ENCODE measurements around the gene USH2A. TPM values are rescaled to one million over a fixed set of nuclear protein-coding genes. Genes with fewer than 3 reads are reported as not detected.

USH2A gene
- total RNA-seq, 3 donors from 2014 or later: 0.03 to 0.17 TPM; not detected in 1

DNA sequence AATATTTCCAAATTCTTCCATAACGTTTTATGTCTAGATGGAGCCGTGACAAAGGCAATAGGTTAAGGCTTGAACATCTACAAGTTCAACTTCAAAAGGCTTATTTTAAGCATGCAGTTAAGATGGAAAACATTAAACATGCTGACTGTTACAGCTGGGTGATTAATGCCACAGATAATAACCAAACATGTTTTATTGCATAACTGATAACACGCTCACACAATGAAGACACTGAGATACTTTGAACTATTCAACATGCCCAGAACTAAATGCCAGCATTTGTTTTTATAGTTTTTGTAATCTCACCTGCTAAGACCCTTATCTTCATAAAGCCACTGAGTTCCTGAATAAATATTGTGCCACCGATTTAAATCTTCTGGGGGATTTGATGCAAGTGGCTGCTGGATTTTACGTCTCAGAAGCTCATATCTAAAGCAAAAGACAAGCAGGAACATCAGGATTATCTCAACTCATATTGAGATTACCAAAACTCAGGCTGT is 545.7 kb downstream of the USH2A start:
- DNase-seq: no peak
- no peak for ATAC-seq

DNA sequence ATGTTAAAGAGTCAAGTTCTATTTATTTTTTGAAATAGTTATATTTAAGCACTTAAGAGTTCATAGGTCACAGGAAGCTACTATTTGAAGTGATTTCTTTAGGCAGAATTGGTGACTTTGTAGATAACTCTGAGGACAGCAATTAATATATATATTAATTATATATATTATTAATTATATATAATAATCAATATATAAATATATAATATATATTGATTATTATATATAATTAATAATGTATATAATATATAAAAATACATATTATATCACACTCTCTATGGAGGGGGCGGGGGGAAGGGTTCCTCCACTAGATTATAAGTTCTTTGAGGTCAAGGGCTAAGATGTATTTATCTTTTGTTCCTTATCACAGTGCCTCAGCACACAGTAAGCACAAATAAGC is 547.5 kb downstream of the USH2A start:
- H3K4me3 ChIP-seq: no peak overlapping the region
- no peak for ATAC-seq
- intact Hi-C loops (cut with DNase I, micrococcal nuclease): no loop called here
- no peaks in the 10 kb centered on the region for H3K9me3 ChIP-seq
- no peaks in the 10 kb centered on the region for H3K36me3 ChIP-seq (ENCODE audit: low read depth)
- no peak for DNase-seq
- TF ChIP-seq, protein P1, sequence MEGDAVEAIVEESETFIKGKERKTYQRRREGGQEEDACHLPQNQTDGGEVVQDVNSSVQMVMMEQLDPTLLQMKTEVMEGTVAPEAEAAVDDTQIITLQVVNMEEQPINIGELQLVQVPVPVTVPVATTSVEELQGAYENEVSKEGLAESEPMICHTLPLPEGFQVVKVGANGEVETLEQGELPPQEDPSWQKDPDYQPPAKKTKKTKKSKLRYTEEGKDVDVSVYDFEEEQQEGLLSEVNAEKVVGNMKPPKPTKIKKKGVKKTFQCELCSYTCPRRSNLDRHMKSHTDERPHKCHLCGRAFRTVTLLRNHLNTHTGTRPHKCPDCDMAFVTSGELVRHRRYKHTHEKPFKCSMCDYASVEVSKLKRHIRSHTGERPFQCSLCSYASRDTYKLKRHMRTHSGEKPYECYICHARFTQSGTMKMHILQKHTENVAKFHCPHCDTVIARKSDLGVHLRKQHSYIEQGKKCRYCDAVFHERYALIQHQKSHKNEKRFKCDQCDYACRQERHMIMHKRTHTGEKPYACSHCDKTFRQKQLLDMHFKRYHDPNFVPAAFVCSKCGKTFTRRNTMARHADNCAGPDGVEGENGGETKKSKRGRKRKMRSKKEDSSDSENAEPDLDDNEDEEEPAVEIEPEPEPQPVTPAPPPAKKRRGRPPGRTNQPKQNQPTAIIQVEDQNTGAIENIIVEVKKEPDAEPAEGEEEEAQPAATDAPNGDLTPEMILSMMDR (IDR thresholded peaks at IDR 0.05): no peak
- H3K4me1 ChIP-seq (ENCODE audit: low read depth): no peaks in the 10 kb centered on the region

More for the DNA sequence above, 545.7 kb downstream of the USH2A start:
- Histone ChIP-seq H3K4me1 (ENCODE audit: low read depth) (no peaks in the 10 kb centered on the region), H3K36me3 (ENCODE audit: low read depth) (no peaks in the 10 kb centered on the region), H3K4me3 (no peak overlapping the region), H3K9me3 (no peaks in the 10 kb centered on the region)
- intact Hi-C loops (cut with DNase I, micrococcal nuclease): no loop called here
- TF ChIP-seq, protein P1 (IDR thresholded peaks at IDR 0.05): no peak

DNA sequence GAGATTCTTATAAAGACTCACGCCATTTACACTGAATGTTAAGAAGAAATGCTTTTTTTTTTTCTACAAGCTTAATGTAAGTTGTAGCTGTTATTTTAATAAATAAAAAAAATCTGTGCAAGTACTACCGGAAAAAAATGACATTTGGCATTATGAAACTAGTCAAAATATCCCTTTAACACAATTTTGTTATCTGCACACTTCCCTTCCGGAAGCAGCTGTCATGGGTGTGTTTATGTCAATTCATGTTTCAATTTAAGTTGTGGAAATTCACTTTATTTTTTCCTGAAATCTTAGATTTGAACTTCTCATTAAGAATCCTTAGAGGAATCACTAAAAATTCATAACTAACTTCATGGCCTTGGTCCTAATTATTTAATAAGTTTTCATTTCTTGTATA is 548.0 kb downstream of the USH2A start:
- Histone ChIP-seq H3K4me3 (no peak overlapping the region), H3K4me1 (ENCODE audit: low read depth) (no peaks in the 10 kb centered on the region), H3K36me3 (ENCODE audit: low read depth) (no peaks in the 10 kb centered on the region), H3K9me3 (no peaks in the 10 kb centered on the region)
- intact Hi-C loops (cut with DNase I, micrococcal nuclease): no loop called here
- ATAC-seq (no peak), DNase-seq (no peak)
- TF ChIP-seq, protein P1 (IDR thresholded peaks at IDR 0.05): no peak

DNA sequence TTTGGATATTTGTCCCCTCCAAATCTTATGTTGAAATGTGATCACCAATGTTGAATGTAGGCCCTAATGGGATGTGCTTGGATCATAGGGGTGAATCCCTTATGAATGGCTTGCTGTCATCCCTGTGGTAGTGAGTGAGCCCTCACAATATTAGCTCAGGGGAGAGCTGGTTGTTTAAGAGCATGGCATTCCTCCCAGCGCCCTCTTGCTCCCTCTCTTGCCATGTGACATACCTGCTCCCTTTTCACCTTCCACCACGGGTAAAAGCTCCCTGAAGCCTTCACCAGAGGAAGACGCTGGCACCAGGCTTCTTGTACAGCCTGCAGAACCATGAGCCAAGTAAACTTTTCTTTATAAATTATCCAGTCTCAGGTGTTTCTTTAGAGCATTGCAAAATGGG is 550.6 kb downstream of the USH2A start:
- no peaks in the 10 kb centered on the region for H3K36me3 ChIP-seq (ENCODE audit: low read depth)
- no peaks in the 10 kb centered on the region for H3K4me1 ChIP-seq (ENCODE audit: low read depth)
- no peaks in the 10 kb centered on the region for H3K9me3 ChIP-seq
- no peak overlapping the region for H3K4me3 ChIP-seq
- ATAC-seq (no peak), DNase-seq (no peak)
- TF ChIP-seq, protein P1 (IDR thresholded peaks at IDR 0.05): no peak
- intact Hi-C loops (cut with DNase I, micrococcal nuclease): no loop called here

DNA sequence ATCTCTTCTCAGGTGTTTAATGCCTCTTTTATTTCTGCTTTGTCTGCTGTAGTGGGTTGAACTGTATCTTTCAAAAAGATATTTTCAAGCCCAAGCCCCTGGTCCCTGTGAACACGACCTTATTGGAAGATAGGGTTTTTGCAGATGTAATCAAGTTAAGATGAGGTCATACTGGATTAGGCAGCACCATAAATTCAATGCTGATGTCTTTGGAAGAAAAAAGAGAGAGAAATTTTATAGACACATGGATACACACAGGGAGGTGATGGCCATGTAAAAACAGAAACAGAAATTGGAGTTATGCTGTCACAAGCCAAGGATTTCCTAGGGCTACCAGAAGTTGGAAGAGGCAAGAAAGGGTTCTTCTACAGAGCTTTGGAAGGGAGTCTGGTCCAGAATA is 554.7 kb downstream of the USH2A start:
- DNase-seq (no peak), ATAC-seq (no peak)
- intact Hi-C loops (cut with DNase I, micrococcal nuclease): no loop called here

More for the DNA sequence above, 554.7 kb downstream of the USH2A start:
- H3K36me3 ChIP-seq (ENCODE audit: low read depth): no peaks in the 10 kb centered on the region
- H3K9me3 ChIP-seq: no peaks in the 10 kb centered on the region
- no peak overlapping the region for H3K4me3 ChIP-seq
- TF ChIP-seq, protein P1 (IDR thresholded peaks at IDR 0.05): no peak
- no peaks in the 10 kb centered on the region for H3K4me1 ChIP-seq (ENCODE audit: low read depth)
